Subcutaneous abdominal adipose tissue (tissue), 5 donors: ENCODE results near the gene TNFRSF13B.
"Not testable (repeated sequence)": the region's sequence is repeated elsewhere in the genome, so short reads cannot be mapped to it uniquely, and the experiment has no call there.

Experiments used
- H3K27ac ChIP-seq: one replicate; pipeline ENCODE4 v1.7.0; 2013; ENCODE audit warnings: low read depth, mild to moderate bottlenecking, inconsistent platforms, low read length, moderate library complexity
- H3K27me3 ChIP-seq, 5 donors: one replicate each; pipeline ENCODE4 v1.7.0; 2013; ENCODE audit warnings: low read length in 5 of 5, inconsistent platforms in 1 of 5; ENCODE audit not compliant: control insufficient read depth in 5 of 5, insufficient read depth in 4 of 5
- H3K36me3 ChIP-seq, 5 donors: one replicate each; pipeline ENCODE4 v1.7.0; 2013; ENCODE audit warnings: low read length in 5 of 5; ENCODE audit not compliant: control insufficient read depth in 5 of 5, insufficient read depth in 5 of 5
- H3K4me1 ChIP-seq, 5 donors: one replicate each; pipeline ENCODE4 v1.7.0; 2013; ENCODE audit warnings: low read length in 5 of 5, mild to moderate bottlenecking in 3 of 5, moderate library complexity in 1 of 5; ENCODE audit not compliant: control insufficient read depth in 5 of 5, insufficient read depth in 5 of 5
- H3K4me3 ChIP-seq, 5 donors: one replicate each; pipeline ENCODE4 v1.7.0; 2013; ENCODE audit warnings: low read length in 5 of 5, low read depth in 1 of 5
- H3K9ac ChIP-seq, 5 donors: one replicate each; pipeline ENCODE4 v1.7.0; 2013; ENCODE audit warnings: low read length in 5 of 5, mild to moderate bottlenecking in 4 of 5, moderate library complexity in 3 of 5
- H3K9me3 ChIP-seq, 5 donors: one replicate each; pipeline ENCODE4 v1.7.0; 2013; ENCODE audit warnings: low read length in 5 of 5; ENCODE audit not compliant: control insufficient read depth in 5 of 5
- donor health status: healthy.
- donor health status: healthy.
- donor health status: healthy.
- donor health status: healthy.
- donor health status: healthy.

Gene TNFRSF13B

DNA sequence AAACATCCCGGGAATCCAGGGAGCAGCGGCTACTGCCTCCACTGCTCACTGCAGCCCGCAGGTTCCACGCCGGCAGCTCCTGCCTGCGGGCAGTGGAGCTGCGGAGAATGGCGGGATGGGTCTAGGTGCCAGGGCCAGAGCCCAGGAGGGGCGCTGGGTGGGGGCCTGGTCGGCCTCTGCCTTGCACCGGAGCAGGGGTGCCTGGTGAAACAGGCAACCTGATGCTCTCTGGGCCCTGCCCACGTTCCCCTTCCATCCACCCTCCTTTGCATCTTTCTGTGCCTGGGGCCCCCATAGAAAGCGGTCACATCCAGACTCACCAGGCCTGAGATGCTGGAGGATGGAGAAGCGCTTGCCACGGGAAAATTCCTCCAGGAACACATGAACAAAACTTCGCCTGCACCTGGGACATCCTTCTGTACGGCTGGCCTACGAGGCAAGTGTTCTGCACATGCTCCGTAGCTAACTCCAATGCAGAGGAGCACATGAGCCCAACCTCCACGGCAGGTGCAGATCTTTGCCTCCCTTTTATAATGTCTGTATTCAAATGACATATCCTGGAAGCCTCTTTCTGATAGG lies 79.0 kb downstream of the TNFRSF13B start:
- not testable (repeated sequence) for H3K27me3 ChIP-seq, H3K4me3 ChIP-seq, H3K4me1 ChIP-seq, H3K9me3 ChIP-seq, H3K27ac ChIP-seq, H3K36me3 ChIP-seq, H3K9ac ChIP-seq

DNA sequence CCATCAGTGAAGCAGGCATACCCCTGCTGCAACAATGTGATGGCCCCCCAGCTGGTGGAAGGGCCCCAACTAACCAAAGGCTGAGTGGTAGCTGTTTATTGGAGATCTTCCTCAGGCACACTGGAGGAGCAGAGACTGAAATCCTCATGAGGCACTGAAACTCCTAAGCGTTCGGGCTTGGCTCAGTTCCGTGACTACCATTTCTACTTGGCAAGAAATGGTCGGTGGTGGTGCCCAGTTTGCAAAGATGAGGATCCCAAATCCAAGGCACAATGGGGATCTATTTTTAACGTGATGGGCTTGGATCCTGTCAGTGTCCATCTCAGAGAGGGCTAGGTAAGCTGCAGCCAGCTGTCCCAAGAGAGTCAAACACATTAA lies 82.8 kb downstream of the TNFRSF13B start:
- no peak overlapping the region for H3K27ac ChIP-seq
- H3K9me3 ChIP-seq, result no peaks in the 10 kb centered on the region
- H3K4me3 ChIP-seq, result no peak overlapping the region
- no peak overlapping the region for H3K9ac ChIP-seq
- H3K27me3 ChIP-seq, result no peaks in the 10 kb centered on the region
- no peaks in the 10 kb centered on the region for H3K36me3 ChIP-seq
- no peaks in the 10 kb centered on the region for H3K4me1 ChIP-seq
